ENCODE results near the gene ADGRG1.
"Not testable (repeated sequence)": the region's sequence is repeated elsewhere in the genome, so short reads cannot be mapped to it uniquely, and the experiment has no call there.

Gene ADGRG1

GRCh38 chr16:57628008-57628781 lies at the start of gene ADGRG1:
ADGRG1 (plus strand) TSS chr16:57628630; CDS start chr16:57650288, 21,658 bp downstream.
- no peak for DNase-seq (ENCODE audit: low read depth)

DNA sequence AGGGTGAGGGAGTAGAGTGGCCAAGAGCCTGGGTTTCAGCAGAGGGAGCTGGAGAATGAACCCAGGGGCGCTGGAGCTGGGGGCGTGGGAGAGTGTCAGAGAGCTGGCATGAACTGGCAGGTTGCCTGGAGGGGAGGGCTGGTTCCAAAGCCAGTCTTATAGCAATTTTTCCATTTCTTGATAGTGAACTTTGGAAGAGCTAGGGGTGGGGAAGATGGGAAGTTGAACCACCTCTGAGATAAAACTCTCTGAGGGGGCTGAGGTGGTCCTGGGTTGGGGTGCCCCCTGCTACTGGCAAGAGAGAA lies 49.1 kb upstream of the ADGRG1 start:
- no peak for DNase-seq (ENCODE audit: low read depth)

GRCh38 chr16:57585051-57585687 lies 43.3 kb upstream of the ADGRG1 start:
- no peak for DNase-seq (ENCODE audit: low read depth)

- DNase-seq (ENCODE audit: low read depth) = no peak
Observed at GRCh38 chr16:57588831-57589230, 39.6 kb upstream of the ADGRG1 start.

GRCh38 chr16:57589374-57589773 lies 39.1 kb upstream of the ADGRG1 start:
- DNase-seq (ENCODE audit: low read depth) = no peak

DNA sequence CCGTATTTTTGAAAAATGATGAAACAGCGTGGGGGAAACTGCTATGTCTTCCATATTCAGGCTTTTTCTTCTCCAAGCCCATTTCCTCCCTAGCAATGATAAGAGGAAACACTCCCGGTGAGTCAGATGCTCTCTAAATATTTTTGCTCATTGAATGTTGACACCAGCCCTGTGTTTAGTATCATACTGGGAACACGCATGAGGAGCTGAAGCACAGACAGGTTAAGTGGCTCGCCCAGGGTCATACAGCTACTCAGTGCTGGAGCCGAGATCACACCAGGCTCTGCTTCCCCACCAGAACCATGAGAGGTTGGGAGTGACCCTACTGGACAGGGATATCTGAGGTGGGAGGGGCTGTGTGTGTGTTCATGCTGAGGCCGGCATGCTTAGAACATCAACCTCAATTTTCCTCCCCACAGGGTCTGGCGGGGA lies 37.8 kb upstream of the ADGRG1 start:
- DNase-seq (ENCODE audit: low read depth) = no peak

GRCh38 chr16:57591086-57591869 lies 37.2 kb upstream of the ADGRG1 start:
- peak; percentile 36 for DNase-seq (ENCODE audit: low read depth)

GRCh38 chr16:57591870-57592485 lies 36.5 kb upstream of the ADGRG1 start:
- DNase-seq (ENCODE audit: low read depth) = no peak

- peak; percentile 41 for DNase-seq (ENCODE audit: low read depth)
Observed at GRCh38 chr16:57592591-57593003, 35.8 kb upstream of the ADGRG1 start.

DNA sequence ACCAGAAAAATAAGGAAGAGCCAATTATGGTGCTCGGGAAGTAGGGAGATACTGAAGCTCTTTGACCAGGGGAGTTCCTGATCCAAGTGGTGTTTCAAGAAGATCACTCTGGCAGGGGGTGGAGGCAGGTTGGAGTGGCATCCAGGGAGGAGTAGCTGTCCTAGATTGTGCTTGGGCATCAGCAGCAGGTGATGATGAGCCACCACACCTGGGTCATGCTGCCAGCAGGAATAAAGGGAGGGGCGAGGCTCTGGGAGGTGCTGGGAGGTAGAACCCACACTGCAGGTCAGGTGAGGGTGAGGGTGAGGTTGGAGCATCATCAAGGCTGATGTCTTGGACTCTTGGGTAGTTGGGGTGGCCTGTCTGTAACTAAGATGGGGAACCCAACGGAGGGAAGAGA lies 35.4 kb upstream of the ADGRG1 start:
- DNase-seq (ENCODE audit: low read depth) = no peak

DNA sequence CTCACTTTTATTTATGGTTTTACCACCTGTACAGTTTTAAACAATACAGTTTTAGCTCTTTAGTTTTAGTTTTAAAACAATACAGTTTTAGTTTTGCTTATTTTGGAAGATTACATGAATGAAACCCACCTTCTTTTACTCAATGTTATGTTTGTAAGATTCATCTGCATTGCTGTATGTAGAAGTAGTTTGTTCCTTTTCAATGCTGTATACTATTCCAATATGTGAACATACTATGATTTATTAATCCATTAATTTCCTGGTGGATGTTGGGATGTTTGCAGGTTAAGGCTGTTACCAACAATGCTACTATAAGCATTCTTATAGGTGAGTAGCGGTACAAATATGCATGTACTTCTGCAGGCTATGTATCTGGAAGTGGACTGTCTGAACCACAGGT lies 34.4 kb upstream of the ADGRG1 start:
- no peak for DNase-seq (ENCODE audit: low read depth)

DNA sequence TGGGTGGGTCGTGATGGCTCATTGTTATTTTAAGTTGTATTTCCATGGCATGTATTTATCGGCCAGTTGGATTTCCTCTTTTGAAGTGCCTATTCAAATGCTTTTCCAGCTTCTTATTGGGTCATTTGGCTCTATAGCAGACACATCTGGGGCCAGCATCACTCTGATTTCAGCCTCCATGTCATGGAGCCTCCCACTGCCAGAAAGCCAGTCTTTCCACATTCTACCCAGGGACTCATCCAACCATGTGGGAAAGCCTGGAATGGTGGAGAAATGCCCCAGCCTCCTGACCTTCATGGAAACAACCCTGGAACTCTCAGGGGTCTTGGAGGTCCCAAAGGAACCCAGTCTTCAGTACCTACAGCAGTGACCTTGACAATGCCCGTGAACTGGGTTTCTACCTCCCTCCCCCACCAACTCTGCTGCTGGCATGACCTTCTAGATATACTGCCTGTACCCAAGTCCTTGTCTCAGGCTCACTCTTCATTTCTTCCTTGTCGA lies 33.8 kb upstream of the ADGRG1 start:
- DNase-seq (ENCODE audit: low read depth) = no peak

GRCh38 chr16:57596234-57596633 lies 32.2 kb upstream of the ADGRG1 start:
- DNase-seq (ENCODE audit: low read depth) = not testable (repeated sequence)

- no peak for DNase-seq (ENCODE audit: low read depth)
Observed at GRCh38 chr16:57598437-57598836, 30.0 kb upstream of the ADGRG1 start.

- no peak for DNase-seq (ENCODE audit: low read depth)
Observed at GRCh38 chr16:57600048-57600835, 28.2 kb upstream of the ADGRG1 start.

DNA sequence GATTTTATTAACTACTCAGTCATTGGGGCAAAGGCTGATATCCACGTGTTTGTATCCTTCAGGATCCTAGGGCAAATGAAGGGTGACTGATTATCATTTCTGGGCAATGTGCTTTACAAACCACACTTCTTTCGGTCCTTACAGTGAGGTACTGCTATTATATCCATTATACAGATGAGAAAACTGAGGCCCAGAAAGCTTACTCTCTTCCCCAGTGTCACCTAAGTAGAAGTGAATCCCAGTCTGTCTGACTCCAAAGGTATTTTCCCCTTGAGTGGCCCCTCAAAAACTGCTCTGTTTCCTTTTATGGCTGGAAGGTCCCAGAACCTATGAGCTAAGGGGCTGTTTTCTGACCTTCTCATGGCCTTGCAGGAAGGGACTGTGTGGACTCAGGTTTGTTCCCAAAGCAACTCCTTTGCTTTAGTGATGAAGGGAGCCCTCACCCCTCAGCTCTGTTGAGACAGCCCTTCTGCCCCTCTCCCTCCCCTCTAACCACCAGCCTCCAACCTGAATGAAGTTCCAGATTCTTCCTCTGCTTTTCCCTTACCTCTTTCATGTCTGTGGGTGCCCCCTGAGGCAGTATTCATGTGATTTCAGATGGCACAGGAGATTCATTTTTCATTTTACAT lies 27.4 kb upstream of the ADGRG1 start:
- DNase-seq (ENCODE audit: low read depth) = no peak

- no peak for DNase-seq (ENCODE audit: low read depth)
Observed at GRCh38 chr16:57601801-57602478, 26.5 kb upstream of the ADGRG1 start.

DNA sequence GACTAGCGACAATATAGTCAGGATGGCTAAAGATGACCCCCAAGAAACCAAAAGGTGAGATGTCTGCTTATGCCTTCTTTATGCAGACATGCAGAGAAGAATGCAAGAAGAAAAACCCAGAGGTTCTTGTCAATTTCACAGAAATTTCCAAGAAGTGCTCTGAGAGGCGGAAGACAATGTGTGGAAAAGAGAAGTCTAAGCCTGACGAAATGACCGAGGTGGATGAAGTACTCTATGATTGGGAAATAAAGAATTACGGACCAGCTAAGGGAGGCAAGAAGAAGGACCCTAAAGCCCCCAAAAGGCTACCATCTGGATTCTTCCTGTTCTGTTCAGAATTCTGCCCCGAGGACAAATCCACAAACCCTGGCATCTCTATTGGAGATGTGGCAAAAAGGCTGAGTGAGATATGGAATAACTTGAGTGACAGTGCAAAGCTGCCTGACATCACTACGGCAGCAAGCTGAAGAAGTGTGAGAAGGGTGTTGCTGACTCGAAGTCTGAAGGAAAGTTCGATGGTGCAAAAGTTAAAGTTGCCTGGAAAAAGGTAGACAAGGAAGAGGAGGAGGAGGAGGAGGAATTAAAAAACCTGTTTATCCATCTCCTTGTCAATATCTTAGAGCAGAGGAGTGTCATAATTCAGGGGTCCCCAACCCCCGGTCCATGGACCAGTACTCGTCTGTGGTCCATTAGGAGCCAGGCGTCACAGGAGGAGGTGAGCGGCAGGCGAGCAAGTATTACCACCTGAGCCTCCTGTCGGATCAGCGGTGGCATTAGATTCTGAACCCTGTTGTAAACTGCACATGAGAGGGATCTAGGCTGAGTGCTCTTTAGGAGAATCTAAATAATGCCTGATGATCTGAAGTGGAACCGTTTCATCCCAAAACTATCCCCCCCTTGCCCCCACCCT lies 25.1 kb upstream of the ADGRG1 start:
- DNase-seq (ENCODE audit: low read depth) = no peak

GRCh38 chr16:57604177-57604576 lies 24.3 kb upstream of the ADGRG1 start:
- DNase-seq (ENCODE audit: low read depth) = no peak
